Putamen (tissue), 1 donor: Measurements from ENCODE around the gene KRT23.
A peak's percentile ranks its signal among the peaks of the same experiment; 100 is the strongest.

Experiments used
- DNase-seq: peaks from one replicate; pipeline ENCODE4 v3.0.0-alpha.2; 2016; ENCODE audit warnings: low spot score

Gene KRT23

DNA sequence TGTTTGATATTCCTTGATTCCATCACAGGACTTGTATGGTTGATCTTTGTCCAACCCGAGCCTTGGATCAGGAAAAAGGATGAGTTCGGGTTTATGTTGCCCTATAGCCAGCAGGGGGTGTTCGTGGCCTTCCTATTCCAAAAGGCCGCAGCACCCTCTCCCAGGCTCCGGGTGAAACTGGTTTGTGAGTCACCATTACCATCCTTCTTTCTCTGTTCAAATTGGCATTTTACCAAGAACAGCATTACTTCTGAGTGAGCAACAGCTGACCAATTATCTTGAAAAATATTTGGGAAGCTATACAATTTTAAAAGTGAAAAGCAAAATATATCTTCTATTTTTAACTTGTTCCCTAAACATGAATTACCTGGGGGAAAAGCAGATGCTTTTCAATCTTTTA lies 28.1 kb downstream of the KRT23 start:
- DNase-seq = peak; percentile 64

DNA sequence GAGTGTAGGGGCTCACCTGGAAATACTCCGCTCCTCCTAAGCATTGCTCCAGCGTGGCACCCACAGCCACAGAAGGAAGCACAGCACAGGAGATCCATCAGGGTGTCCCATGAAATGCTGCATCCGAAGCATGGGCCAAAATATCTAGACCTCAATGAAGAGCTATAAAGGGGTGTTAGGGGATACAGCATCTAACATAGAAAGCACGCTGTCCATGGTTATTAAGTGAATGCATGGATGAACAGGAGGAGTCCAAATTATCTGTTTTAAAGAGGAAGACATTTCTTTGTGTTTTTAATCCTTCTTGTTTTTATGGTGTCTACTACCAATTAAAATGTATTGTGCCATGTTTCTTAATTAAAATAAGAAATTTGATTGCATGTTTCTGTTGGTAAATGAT lies 30.8 kb downstream of the KRT23 start:
- DNase-seq = no peak

DNA sequence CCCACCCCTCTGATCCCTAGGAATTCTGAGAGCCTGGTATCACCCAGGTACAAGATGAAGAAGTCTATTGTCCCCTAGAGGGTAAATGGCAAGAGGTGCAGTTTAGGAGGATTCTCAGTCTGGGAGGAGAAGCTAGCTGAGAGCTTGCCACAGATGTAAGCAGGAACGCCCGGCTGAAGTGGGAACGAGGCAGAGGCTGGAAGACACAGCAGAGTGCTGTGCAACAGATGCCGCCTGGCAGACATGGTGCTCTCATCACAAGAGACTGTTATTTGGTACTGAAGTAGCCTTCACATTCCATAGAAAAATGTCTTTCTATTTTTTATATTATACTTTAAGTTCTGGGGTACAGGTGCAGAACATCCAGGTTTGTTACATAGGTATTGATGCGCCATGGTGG lies 32.1 kb downstream of the KRT23 start:
- no peak for DNase-seq

DNA sequence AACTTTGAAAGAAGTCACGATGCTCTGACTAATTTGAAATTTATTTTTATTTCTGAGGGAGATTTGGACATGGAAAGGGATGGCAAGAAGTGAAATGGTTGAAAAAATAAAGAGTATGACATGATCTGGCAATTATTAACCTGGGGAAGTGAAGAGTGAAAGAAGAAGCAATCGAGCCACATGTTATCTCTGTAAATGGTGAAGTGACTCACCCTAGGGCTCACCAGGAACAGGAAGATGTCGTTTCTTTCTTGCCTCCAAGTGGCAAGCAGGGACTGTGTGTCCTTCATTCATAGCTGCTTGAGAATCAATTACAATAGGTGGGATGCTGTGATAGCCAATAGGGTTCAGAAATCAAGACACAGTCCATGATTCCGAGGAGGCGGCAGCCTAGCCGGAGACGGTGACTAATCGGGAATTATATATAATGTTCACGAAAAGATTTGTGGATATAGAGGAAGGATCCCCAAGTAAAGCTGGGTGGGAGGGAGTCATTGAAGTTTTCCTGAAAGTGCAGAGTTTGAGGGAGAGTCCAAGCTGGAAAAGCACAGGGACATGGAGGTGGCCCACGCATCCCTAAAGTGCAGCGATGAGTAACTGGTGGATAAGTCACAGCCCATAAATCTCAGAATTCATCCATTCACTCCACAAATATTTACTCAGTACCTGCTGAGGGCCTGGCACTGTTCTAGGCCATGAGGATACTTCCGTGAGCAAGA lies 34.2 kb downstream of the KRT23 start:
- DNase-seq = no peak

DNA sequence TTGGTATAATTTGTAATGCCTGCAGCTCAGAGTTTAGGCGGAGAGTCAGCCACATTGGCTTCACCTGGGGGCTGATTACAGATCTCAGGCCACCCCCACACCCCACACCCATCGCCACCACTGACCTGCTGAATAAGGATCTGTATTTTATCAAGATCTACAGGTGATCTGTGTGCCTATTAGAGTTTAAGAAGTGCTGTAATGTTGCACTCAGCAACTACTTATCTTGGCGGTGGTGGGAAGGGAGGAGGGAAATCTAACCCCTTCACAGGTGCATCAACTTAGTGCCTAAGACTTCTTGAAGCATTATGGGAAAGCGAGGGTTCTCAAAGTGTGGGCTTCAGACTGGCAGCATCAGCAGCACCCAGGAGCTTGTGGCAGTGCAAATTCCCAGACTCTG lies 34.9 kb downstream of the KRT23 start:
- no peak for DNase-seq

DNA sequence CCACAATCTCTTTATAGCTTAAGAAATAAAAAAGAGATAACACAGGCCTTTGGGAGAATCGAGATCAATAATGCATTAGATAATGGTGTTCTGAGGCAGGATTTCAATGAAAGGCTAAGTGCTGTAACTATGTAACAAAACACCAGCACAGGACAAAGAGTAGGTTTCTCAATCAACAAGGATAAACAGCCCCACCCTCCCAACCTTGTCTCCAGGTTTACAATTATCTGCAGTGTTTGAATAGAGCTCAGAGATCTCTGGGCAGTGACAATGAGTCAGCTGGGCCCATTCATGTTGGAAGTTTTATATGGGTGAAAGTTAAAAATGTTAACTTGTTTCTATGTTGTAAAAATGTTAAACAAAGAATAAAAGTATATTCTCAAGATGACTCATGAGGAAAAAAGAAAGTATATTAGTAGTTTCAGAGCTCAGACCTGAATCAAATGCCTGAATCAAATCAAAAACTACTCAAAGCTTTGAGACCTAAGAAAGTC lies 35.4 kb downstream of the KRT23 start:
- no peak for DNase-seq

DNA sequence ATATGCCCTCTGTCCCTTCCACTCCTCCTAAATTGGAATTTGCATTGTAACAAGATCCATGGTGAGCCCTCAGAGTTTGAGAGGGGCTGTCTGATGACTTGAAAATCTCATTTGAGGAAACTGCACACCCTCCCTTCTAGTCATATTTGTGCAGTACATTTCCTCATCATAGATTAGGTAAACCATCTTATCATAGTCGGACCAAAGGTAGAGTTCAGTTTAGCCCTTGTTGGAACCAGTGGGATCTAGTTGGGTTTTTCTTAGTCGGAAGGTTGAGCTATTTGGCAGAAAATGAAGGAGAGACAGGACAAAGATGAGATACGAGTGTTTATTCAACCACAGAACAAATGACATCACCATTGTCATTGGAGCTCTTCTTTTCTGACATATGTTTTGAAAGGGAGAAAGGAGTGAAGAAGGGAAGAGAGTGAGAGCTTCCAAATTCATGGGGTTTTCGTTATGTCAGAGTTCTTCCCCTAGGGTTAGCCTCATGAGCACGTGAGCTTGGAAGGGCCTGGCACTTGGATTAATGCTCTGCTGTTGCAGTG lies 36.6 kb downstream of the KRT23 start:
- DNase-seq = no peak

DNA sequence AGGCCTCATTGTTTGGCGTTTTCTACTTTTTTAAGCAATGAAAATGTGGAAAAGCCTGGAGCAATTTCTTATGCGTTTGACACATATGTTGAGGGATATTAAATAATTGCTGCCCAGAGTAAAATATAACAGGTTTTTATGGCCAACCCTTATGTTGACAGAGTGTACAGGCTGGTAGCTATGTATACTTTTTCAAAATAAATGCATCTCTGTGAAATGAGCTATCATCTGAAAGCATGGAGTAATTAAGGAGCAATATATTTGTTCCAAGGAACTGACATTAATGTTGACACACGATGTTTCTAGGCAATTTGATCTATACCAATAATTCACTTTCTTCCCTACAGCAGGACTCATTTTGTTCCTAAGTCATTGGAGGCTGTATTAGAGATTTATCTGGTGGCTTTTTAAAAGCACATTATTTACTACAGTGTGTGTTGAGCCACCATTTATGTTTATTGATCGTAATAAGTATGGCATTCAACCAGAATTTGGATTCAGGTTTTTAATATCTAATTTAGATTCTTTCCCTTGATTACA lies 40.5 kb downstream of the KRT23 start:
- DNase-seq = no peak

DNA sequence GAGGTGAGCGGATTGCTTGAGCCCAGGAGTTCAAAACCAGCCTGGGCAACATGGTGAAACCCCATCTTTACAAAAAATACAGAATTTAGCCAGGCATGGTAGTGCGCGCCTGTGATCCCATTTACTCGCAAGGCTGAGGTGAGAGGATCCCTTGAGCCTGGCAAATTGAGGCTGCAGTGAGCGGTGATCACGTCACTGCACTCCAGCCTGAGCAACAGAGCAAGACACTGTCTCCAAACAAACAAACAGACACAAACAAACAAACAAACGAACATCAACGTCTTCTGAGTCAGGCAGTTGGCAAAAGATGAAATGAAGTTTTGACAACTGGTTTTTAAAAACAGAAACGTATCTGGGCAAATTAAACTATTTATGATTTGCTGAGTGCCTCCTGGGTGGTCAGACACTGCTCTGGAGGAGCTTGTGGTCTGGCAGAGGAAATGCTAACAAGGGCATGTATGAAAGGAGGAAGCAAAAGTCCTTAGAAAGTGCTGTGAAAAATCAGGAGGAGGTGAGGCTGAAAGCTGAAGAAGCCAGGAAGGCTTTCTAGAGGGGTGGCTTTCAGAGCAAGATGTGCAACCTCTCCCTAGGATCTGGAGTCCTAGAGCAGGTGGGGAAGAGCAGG lies 42.2 kb downstream of the KRT23 start:
- DNase-seq = no peak

DNA sequence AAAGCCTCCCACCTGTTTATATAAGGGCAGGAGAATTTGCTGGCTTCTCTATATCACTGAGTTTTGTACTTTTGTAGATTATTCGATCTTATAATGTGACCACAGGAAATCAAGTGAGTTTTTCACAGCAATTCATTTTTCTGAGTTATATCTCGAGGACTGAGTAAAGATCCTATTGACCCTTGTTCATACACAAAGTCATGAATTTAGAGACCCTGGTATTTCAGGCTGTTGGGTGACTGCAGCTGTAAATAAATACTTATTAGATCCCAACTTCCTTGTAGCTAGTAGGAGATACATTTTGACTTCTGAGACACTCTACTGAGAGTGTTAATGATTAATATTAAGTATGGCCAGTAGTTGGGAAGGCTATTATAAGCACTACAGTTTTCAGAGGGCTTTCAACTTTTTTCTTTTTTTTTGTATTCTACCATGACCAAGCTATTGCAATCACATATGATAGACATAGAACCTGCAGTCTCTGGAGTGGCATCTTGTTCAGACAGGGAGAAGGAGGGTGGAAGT lies 49.2 kb downstream of the KRT23 start:
- DNase-seq = no peak

DNA sequence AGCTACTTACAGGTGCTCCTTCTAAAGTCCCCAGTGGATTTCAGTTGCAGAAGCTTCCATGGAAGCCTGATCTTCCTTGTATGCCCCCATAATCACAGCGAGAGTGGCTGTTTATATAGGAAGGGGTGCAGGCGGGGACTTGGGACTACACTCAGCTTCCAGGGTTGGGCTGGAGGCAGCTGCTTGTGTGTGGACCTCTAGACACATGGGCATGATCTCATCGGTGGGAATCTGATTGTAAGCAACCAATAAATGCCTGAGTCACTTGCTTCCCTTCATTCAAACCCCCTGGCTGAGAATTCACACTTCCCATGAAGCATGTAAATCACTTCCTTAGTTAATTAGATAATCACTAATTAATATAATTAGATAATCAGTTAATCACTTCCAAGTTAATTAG lies 51.4 kb downstream of the KRT23 start:
- DNase-seq = no peak

DNA sequence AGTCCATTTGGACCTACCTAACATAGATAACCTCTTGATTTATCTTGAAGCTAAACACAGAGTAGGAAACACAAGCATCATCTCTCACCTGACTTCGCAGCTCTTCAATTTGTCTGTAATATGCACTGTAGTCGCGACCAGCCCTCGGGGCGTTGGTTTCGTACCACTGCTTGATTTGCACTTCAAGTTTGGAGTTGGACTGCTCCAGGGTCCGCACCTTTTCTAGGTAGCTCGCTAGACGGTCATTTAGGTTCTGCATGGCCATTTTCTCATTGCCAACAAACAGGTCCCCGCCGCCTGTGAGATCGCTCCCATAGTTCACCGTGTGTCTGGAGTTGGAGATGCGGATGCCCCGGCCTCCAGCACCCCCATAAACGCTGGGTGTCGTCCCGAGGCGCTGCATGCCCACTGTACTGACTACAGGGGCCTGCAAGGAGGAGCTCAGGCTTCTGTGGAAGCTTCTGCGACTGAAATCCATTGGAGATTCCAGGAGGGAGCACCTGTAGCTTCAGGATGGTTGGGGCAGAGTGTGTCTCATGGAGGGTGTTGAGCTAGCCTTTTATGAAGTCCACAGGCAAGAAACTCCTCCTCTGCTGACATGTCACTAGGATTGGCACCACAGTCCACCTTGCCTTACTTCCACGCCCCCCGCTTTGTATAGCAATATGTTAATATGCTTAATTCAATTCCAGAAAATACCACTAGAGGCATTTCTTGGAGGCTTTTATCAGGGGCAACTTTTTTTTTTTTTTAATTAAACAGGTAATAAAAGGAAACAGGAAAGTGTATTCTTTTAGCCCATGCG lies 52.5 kb downstream of the KRT23 start, which contains the start of gene KRT20:
Gene KRT20, minus strand, starts transcription at position 535 of the 805 bp plus-strand sequence. Its CDS starts 57 bp downstream, at position 478.
- no peak for DNase-seq

DNA sequence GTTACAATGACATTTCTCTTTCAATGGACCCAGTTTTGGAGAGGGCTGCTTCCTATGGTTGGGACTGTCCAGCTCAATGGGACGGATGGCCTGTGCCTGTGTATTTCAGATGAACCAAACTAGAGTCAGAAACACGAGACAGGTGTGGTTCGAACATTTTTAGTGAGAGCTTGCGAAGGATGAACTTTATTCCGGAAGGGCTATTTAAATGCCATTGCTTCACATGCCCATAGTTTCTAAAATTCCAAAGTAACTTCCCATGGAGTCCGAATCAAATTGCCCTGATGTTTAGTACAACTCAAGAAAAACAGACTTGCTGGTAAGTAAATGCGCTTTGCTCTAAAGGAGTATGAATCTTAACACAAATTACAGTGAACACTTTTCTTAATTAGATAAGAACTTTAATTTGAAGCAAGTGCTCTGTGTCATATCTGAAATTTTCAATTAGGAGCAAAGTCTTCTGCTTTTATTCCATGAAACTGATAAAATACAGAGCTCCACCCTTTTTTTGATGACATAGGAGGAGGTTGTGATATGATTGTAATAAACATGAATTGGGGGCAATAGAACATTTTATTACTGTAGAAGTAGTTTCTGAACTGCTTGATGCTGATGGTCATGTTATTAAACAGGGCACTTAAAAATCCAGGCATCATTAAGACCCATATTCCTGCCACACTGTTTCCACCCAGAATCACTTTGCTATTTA lies 53.7 kb downstream of the KRT23 start:
- DNase-seq = no peak

DNA sequence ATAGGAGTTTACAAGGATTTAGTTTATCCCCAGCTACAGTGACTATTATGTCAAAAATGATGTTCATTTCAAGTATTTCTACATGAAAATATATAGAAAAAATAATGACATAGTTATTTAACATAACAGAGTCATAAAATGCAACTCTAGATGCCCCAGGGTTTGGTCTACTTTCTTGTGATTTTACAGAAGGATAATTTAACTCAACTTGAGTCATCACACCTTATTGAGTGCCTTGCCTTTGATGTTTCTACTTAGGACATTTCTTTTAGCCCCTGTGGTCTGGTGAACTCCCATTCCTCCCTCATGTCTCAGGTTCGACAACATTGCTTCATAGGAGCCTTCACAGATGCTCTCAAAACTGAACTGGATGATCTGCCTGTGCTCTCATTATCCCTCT lies 54.4 kb downstream of the KRT23 start:
- DNase-seq = no peak

DNA sequence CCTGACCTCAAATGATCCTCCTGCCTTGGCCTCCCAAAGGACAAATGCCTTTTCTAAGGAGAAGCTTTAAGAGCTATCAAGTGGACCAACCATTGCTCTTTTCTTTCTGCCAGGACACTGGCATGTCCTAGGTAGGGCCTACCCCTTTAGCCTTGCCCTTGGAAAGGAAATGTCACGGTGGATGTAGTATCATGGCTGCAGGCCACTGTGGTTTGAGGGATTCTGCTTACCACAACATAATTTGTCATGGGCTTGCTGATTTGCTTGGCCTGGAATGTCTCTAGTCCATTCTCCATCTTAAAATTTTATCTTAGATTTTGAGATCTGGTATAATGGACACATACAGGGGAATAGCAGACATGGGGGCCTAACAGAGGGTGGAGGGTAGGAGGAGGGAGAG lies 58.4 kb downstream of the KRT23 start:
- no peak for DNase-seq

DNA sequence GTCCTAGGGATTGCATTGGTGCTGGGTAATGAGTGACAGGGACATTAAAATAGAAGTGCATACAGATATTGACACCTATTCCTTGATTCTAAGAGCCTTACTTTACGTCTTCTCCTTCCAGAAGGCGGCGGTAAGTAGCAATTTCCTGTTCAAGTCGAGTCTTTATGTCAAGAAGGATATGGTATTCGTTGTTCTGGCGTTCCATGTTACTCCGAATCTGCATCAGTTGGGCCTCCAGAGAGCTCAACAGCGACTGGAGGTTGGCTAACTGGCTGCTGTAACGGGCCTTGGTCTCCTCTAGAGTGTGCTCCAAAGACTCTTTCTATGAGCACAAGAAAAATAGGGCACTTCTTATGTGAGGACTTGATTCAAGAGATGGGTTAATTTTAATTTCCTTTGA lies 59.4 kb downstream of the KRT23 start:
- DNase-seq = no peak

DNA sequence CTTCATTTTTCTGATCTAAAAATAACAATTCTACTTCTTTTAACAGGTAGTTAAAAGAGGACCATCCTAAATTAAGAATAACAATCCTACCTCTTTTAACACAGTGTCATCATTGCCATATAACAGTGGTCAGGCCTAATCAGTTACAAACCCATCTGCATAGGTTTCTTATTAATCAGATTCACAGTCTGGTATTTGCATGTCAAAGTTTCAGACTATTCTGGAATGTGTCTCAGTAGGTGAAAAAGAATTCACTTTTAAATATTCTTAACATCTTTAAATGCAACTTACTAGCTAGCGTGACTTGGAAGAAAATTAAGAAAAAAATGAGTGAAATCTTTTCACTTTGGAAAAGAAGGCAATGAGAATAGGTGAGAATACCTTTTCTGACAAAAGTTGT lies 63.6 kb downstream of the KRT23 start:
- no peak for DNase-seq

DNA sequence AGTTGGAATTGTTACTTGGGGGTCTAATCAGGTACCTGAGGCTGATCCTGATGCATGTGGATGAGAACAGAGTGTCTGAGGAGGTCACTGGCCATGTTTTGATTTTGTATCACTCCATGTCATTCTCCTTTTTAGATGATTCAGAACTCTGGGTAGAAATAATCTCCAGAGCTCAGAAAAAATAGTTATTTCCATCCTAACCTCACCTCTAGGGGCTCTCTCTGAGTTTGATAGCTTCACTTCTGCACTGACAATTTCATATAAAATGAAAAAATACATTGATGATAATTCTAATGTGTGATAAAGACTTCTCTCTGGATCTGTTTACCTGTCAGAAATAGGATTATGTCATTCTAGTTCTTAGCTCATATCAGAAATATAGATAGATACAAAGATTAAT lies 64.2 kb downstream of the KRT23 start:
- DNase-seq = no peak
